Transverse colon (tissue), 4 donors: Measurements from ENCODE around the gene CBARP. TPM values are rescaled to one million over a fixed set of nuclear protein-coding genes. Genes with fewer than 3 reads are reported as not detected.

Source experiments
- DNase-seq: peaks from one replicate; pipeline ENCODE4 v3.0.0-alpha.2; 2019
- H3K27ac ChIP-seq, 4 donors: fragments of 200-600 bp; sonication (generic); 2 replicates each; pipeline ENCODE4 v1.5.1; 2016 to 2018; ENCODE audit warnings: inconsistent platforms in 4 of 4
- H3K27me3 ChIP-seq: fragments of 200-600 bp; sonication (generic); 2 replicates; pipeline ENCODE4 v1.5.1; 2017; ENCODE audit warnings: inconsistent platforms
- H3K36me3 ChIP-seq, 4 donors: fragments of 200-600 bp; sonication (generic); 2 replicates each; pipeline ENCODE4 v1.5.1; 2017 to 2019; ENCODE audit warnings: inconsistent platforms in 4 of 4
- H3K4me1 ChIP-seq, 4 donors: fragments of 200-600 bp; sonication (generic); 2 replicates each; pipeline ENCODE4 v1.5.1; 2017 to 2020; ENCODE audit warnings: inconsistent platforms in 4 of 4
- H3K4me3 ChIP-seq, 4 donors: fragments of 200-600 bp; sonication (generic); 1 replicate in 1 of 4; 2 replicates in 3 of 4; pipeline versions ENCODE4 v1.5.1 to v1.6.1; 2017 to 2019; ENCODE audit warnings: inconsistent platforms in 4 of 4
- H3K9me3 ChIP-seq, 2 donors: fragments of 200-600 bp; sonication (generic); 2 replicates each; pipeline ENCODE4 v1.5.1; 2017 to 2019; ENCODE audit warnings: inconsistent platforms in 2 of 2
- EP300 ChIP-seq: sonication (generic); formaldehyde crosslinking; IDR thresholded peaks from one replicate; pipeline ENCODE4 v1.6.1; 2017; ENCODE audit warnings: antibody characterized with exemption, low read depth
- POLR2A ChIP-seq: fragments of 450-650 bp; IDR thresholded peaks from one replicate; pipeline ENCODE4 v1.6.1; 2016; ENCODE audit warnings: antibody characterized with exemption, mild to moderate bottlenecking, moderate library complexity
- POLR2AphosphoS5 ChIP-seq, 3 donors: sonication (generic); formaldehyde crosslinking; IDR thresholded peaks; one replicate each; pipeline ENCODE4 v1.6.1; 2016; ENCODE audit warnings: antibody characterized with exemption in 3 of 3
- WGBS, 2 donors: methylation state at CpG; one replicate each; pipeline ENCODE4 v1.1.5; 2018; ENCODE audit warnings: low coverage in 1 of 2; 5-methylcytosine and 5-hydroxymethylcytosine counted together
- in situ Hi-C, 4 donors: fragments of 200-750 bp; cut with MboI; loops; one replicate each; pipeline versions ENCODE4 v1.15.0 to v1.15.1; 2017; ENCODE audit warnings: low sequenced_read_pairs in 3 of 4, low pct_ligation_motif_present in 1 of 4, low pct_unique_long_range_greater_than_20kb in 1 of 4
- intact Hi-C: fragments of 100-400 bp; cut with DNase I; formaldehyde crosslinking; loops from one replicate; pipeline ENCODE4 v1.15.1; 2023; ENCODE audit warnings: low total_unique reads
- total RNA-seq, 4 donors: library from RNA; depleted of rRNA; stranded (reverse); fragments of >200 nt; gene quantifications; one replicate each; pipeline ENCODE4 v1.1.0, GENCODE V29; 2016
- TF ChIP-seq, protein P1 (sequence below), 5 experiments: fragments of 200-600 bp in 3 of 5; fragments of 450-650 bp in 2 of 5; sonication (generic) in 3 of 5; IDR thresholded peaks; 1 replicate in 2 of 5; 2 replicates in 3 of 5; pipeline ENCODE4 v1.5.1; 2016 to 2017; ENCODE audit warnings: antibody characterized with exemption in 5 of 5, inconsistent platforms in 3 of 5, mild to moderate bottlenecking in 2 of 5, moderate library complexity in 1 of 5

CBARP gene
- total RNA-seq, 4 donors from 2014 or later = 0.32 to 5.2 (median 0.68) TPM; not detected in 1

DNA sequence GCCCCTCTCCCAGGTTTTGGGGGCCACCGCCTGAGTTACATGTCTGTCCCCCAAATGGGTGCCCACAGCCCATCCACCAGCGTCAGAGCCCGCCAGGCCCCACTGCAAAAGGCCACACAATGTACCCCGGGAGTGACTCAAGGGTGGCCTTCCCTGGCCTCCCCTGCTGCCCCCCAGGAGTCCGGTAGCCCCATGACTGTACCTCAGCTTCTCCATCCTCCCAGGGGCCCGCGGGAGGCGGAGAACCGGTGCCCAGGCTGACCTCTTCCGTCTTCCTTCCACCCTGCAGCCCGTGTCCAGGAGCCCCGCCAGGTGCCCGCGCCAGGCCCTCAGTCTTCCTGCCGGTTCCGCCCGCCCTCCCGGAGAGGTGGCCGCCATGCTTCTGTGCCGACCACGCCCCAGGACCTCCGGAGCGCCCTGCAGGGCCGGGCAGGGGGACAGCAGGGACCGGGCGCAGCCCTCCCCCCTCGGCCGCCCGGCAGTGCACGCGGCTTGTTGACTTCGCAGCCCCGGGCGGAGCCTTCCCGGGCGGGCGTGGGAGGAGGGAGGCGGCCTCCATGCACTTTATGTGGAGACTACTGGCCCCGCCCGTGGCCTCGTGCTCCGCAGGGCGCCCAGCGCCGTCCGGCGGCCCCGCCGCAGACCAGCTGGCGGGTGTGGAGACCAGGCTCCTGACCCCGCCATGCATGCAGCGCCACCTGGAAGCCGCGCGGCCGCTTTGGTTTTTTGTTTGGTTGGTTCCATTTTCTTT is 10.3 kb downstream of the CBARP start:
- WGBS, 2 donors = 91% methylated on average over 55 of the region's 56 CpGs; no CpG with 5 or more reads in 1 of the 2 donors
- no peaks in the 10 kb centered on the region for H3K27me3 ChIP-seq
- DNase-seq = no peak
- peaks cover 0 to 20% (median 6%) of the 10 kb centered on the region in 4 donors for H3K36me3 ChIP-seq
- in situ Hi-C loops = no loop called here
- intact Hi-C loops = loop anchor here (1.0 kb wide), 1 partner anchor 30 kb away; no protein-coding TSS in a partner anchor
- no peaks in the 10 kb centered on the region for H3K9me3 ChIP-seq
- peaks cover under 1 to 10% (median 5%) of the 10 kb centered on the region in 4 donors for H3K4me1 ChIP-seq
- no peak overlapping the region for H3K27ac ChIP-seq
- TF ChIP-seq EP300 = no peak
- TF ChIP-seq POLR2AphosphoS5 (IDR thresholded peaks at IDR 0.05) = no peak
- TF ChIP-seq, protein P1, sequence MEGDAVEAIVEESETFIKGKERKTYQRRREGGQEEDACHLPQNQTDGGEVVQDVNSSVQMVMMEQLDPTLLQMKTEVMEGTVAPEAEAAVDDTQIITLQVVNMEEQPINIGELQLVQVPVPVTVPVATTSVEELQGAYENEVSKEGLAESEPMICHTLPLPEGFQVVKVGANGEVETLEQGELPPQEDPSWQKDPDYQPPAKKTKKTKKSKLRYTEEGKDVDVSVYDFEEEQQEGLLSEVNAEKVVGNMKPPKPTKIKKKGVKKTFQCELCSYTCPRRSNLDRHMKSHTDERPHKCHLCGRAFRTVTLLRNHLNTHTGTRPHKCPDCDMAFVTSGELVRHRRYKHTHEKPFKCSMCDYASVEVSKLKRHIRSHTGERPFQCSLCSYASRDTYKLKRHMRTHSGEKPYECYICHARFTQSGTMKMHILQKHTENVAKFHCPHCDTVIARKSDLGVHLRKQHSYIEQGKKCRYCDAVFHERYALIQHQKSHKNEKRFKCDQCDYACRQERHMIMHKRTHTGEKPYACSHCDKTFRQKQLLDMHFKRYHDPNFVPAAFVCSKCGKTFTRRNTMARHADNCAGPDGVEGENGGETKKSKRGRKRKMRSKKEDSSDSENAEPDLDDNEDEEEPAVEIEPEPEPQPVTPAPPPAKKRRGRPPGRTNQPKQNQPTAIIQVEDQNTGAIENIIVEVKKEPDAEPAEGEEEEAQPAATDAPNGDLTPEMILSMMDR (IDR thresholded peaks at IDR 0.05) = no peak
- no peak for TF ChIP-seq POLR2A
- H3K4me3 ChIP-seq = no peak overlapping the region

DNA sequence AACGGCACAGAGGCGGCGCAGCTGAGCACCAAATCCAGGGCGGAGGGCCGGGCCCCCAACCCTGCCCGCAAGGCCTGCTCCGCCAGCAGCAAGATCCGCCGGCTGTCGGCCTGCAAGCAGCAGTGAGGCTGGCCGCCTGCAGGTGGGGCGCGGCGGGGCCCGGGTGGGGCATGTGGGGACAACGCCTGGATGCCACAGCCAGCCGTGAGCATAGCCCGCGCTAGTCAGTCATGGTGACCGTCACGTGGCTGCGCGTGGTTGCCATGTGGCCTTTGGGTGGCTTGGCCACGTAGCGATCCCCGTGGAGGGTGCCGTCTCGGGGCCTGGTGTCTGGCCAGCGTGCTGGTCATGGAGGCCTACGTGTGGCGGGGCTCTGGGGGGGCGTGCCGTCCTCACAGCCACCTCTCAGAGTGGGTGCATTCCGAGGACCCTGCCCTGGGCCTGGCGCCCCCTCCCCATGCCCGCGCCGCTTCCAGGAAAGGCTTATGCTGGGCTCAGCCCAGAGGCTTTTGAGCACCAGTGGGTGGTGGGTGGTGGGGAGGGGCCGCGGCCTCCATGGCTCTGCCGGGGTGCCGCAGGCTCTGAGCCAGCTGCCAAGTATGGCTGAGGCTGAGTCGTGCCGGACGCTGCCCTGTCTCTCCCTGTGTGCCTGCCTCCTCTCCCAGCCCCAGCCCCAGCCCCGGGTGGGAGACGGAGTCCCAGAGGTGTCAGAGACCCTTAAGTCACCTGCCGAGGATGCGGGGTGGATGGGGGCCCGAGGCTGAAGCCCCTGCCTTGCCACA is 11.1 kb downstream of the CBARP start:
- DNase-seq = no peak
- Histone ChIP-seq H3K27me3 (no peaks in the 10 kb centered on the region), H3K27ac (no peak overlapping the region), H3K4me1 (peaks cover 0 to 8% (median under 1%) of the 10 kb centered on the region in 4 donors), H3K36me3 (peaks cover 0 to 20% (median 6%) of the 10 kb centered on the region in 4 donors), H3K9me3 (no peaks in the 10 kb centered on the region), H3K4me3 (no peak overlapping the region)
- TF ChIP-seq, protein P1 (IDR thresholded peaks at IDR 0.05) = no peak
- TF ChIP-seq POLR2AphosphoS5 (IDR thresholded peaks at IDR 0.05) (no peak), POLR2A (no peak), EP300 (no peak)
- in situ Hi-C loops (no loop called here), intact Hi-C loops (no loop called here)
- 91% methylated on average over 30 of the region's 50 CpGs; no CpG with 5 or more reads in 1 of the 2 donors for WGBS, 2 donors

DNA sequence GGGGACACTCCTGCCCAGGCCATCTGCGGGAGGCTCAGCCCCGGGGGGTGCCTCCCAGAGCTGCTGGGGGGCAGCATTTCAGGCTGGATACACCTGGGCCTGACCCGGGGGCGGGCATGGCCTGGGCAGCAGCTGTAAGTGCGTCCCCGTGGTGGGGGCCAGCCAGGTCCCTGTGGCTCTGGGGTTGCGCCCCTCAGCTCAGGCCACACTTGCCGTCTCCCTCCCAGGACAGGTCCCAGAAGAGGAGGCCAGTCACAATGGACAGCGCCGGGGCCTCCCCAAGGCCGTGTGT is 11.6 kb downstream of the CBARP start:
- Histone ChIP-seq H3K36me3 (peaks cover 0 to 20% (median 6%) of the 10 kb centered on the region in 4 donors), H3K9me3 (no peaks in the 10 kb centered on the region), H3K4me1 (peaks cover 0 to 10% (median 1%) of the 10 kb centered on the region in 4 donors), H3K4me3 (no peak overlapping the region), H3K27ac (no peak overlapping the region), H3K27me3 (no peaks in the 10 kb centered on the region)
- no peak for DNase-seq
- in situ Hi-C loops (no loop called here), intact Hi-C loops (no loop called here)
- TF ChIP-seq POLR2AphosphoS5 (IDR thresholded peaks at IDR 0.05) = no peak
- TF ChIP-seq POLR2A = no peak
- TF ChIP-seq EP300 = no peak
- TF ChIP-seq, protein P1 (IDR thresholded peaks at IDR 0.05) = no peak
- WGBS, 2 donors = 96% methylated on average over 11 of the region's 11 CpGs; no CpG with 5 or more reads in 1 of the 2 donors

DNA sequence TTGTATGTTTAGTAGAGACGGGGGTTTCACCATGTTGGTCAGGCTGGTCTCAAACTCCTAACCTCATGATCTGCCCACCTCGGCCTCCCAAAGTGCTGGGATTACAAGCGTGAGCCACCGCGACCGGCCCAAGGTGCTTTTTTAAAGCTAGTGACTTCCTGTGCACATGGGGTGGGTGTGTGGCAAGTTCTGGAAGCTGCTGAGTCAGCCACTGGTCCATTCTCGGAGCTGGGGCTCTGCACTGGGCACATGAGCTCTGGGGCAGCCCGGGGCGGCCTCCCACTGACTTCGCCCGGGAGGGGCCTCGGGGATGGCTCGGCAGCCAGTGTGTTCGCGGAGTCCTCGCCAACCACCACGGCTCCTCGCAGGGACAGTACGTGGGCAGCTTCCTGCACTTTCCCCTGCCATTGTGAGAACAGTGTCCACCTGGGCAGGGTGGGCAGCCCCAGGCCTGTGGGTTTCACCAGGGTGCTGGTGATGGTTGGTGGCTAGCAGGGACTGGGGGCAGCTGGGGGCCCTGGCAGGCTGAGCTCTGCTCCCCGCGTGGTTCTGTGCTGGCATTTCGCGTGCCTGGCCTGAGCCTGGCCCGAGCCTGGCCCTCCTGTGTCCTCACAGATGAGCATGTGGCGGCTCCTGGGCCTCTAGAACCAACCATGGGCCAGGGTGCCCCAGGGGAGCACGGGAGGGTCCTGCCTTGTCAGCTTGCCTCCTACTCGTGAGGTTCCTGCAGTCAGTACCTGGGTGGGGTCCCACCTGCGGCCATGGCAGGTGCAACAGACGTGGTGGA is 12.2 kb downstream of the CBARP start:
- DNase-seq = no peak
- Histone ChIP-seq H3K9me3 (no peaks in the 10 kb centered on the region), H3K27ac (no peak overlapping the region), H3K36me3 (peaks cover 0 to 25% (median 6%) of the 10 kb centered on the region in 4 donors), H3K4me1 (peaks cover 0 to 10% (median 1%) of the 10 kb centered on the region in 4 donors), H3K27me3 (no peaks in the 10 kb centered on the region), H3K4me3 (no peak overlapping the region)
- in situ Hi-C loops = no loop called here
- WGBS, 2 donors = 84% methylated on average over 17 of the region's 29 CpGs; no CpG with 5 or more reads in 1 of the 2 donors
- TF ChIP-seq POLR2AphosphoS5 (IDR thresholded peaks at IDR 0.05) = no peak
- TF ChIP-seq, protein P1 (IDR thresholded peaks at IDR 0.05) = no peak
- no peak for TF ChIP-seq POLR2A
- no peak for TF ChIP-seq EP300
- intact Hi-C loops = no loop called here
